CD14-positive monocyte (primary cell): ENCODE measurements around the gene MLH1. TPM values are rescaled to one million over a fixed set of nuclear protein-coding genes. Genes with fewer than 3 reads are reported as not detected.

ENCODE experiments used
- DNase-seq, 3 donors: peaks; one replicate each; pipeline ENCODE4 v3.0.0-alpha.2; 2011 to 2022
- H2AFZ ChIP-seq: 2 replicates; pipeline ENCODE4 v1.6.0; 2012; ENCODE audit warnings: mild to moderate bottlenecking, low read depth, low read length, inconsistent platforms; ENCODE audit not compliant: insufficient read depth, poor library complexity, severe bottlenecking
- H3K27ac ChIP-seq, 2 donors: 1 replicate in 1 of 2; 2 replicates in 1 of 2; pipeline ENCODE4 v1.5.1; 2012 to 2013; ENCODE audit warnings: low read length in 2 of 2, control low read depth in 1 of 2, inconsistent platforms in 1 of 2, low read depth in 1 of 2, mild to moderate bottlenecking in 1 of 2
- H3K27me3 ChIP-seq, 2 donors: one replicate each; pipeline versions ENCODE4 v1.6.0 to v1.6.1; 2011 to 2013; ENCODE audit warnings: low read length in 2 of 2; ENCODE audit not compliant: control insufficient read depth in 2 of 2, insufficient read depth in 2 of 2
- H3K36me3 ChIP-seq, 2 donors: replicated peaks in 1 of 2; 1 replicate in 1 of 2; 2 replicates in 1 of 2; pipeline versions ENCODE4 v1.5.1 to v1.6.1; 2012 to 2013; ENCODE audit warnings: low read length in 2 of 2, control low read depth in 1 of 2, inconsistent platforms in 1 of 2, mild to moderate bottlenecking in 1 of 2; ENCODE audit not compliant: insufficient read depth in 2 of 2, control insufficient read depth in 1 of 2
- H3K4me1 ChIP-seq, 2 donors: 1 replicate in 1 of 2; 2 replicates in 1 of 2; pipeline versions ENCODE4 v1.5.1 to v1.6.1; 2012 to 2013; ENCODE audit warnings: low read length in 2 of 2, control low read depth in 1 of 2, inconsistent platforms in 1 of 2, mild to moderate bottlenecking in 1 of 2, moderate library complexity in 1 of 2; ENCODE audit not compliant: insufficient read depth in 2 of 2, control insufficient read depth in 1 of 2
- H3K4me2 ChIP-seq: replicated peaks from 2 replicates; pipeline ENCODE3; 2012; ENCODE audit warnings: low read length, moderate library complexity, mild to moderate bottlenecking; ENCODE audit not compliant: poor library complexity, severe bottlenecking; ENCODE audit errors: extremely low read depth
- H3K4me3 ChIP-seq, 3 experiments: fragments of 200-600 bp in 1 of 3; sonication (generic) in 1 of 3; replicated peaks in 1 of 3; 1 replicate in 2 of 3; 2 replicates in 1 of 3; pipeline ENCODE4 v1.5.1; 2011 to 2013; ENCODE audit warnings: low read length in 3 of 3, mild to moderate bottlenecking in 3 of 3, control low read depth in 2 of 3, low read depth in 2 of 3, inconsistent platforms in 1 of 3, moderate library complexity in 1 of 3
- H3K79me2 ChIP-seq: 2 replicates; pipeline ENCODE4 v1.6.0; 2012; ENCODE audit warnings: mild to moderate bottlenecking, control low read depth, inconsistent platforms, low read length, moderate library complexity; ENCODE audit not compliant: insufficient read depth
- H3K9ac ChIP-seq: 2 replicates; pipeline ENCODE4 v1.6.0; 2017; ENCODE audit warnings: low read length, mild to moderate bottlenecking; ENCODE audit not compliant: insufficient read depth, poor library complexity, severe bottlenecking
- H3K9me3 ChIP-seq, 2 donors: replicated peaks in 1 of 2; 1 replicate in 1 of 2; 2 replicates in 1 of 2; pipeline versions ENCODE4 v1.5.1 to v1.6.1; 2012 to 2013; ENCODE audit warnings: low read length in 2 of 2, control low read depth in 1 of 2; ENCODE audit not compliant: control insufficient read depth in 1 of 2, insufficient read depth in 1 of 2
- H4K20me1 ChIP-seq: 2 replicates; pipeline ENCODE4 v1.6.0; 2012; ENCODE audit warnings: mild to moderate bottlenecking, low read length, control low read depth, moderate library complexity; ENCODE audit not compliant: insufficient read depth
- H3K27ac Mint-ChIP-seq, 7 donors: one replicate each; pipeline ENCODE4 v1.8.0; 2020; ENCODE audit warnings: mild to moderate bottlenecking in 7 of 7, mixed read lengths in 7 of 7, moderate library complexity in 6 of 7, inconsistent platforms in 2 of 7
- H3K27me3 Mint-ChIP-seq, 3 donors: one replicate each; pipeline ENCODE4 v1.8.0; 2021 to 2022; ENCODE audit warnings: low read depth in 3 of 3, mild to moderate bottlenecking in 3 of 3, mixed read lengths in 3 of 3, moderate library complexity in 3 of 3, inconsistent platforms in 1 of 3
- H3K36me3 Mint-ChIP-seq, 2 donors: one replicate each; pipeline ENCODE4 v1.8.0; 2020; ENCODE audit warnings: mixed read lengths in 2 of 2, inconsistent platforms in 1 of 2, mild to moderate bottlenecking in 1 of 2
- H3K4me1 Mint-ChIP-seq: one replicate; pipeline ENCODE4 v1.8.0; 2020; ENCODE audit warnings: mild to moderate bottlenecking, mixed read lengths
- H3K4me3 Mint-ChIP-seq, 2 donors: one replicate each; pipeline ENCODE4 v1.8.0; 2020; ENCODE audit warnings: mild to moderate bottlenecking in 2 of 2, mixed read lengths in 2 of 2, moderate library complexity in 1 of 2
- H3K9me3 Mint-ChIP-seq, 7 donors: one replicate each; pipeline ENCODE4 v1.8.0; 2020 to 2022; ENCODE audit warnings: mixed read lengths in 7 of 7, mild to moderate bottlenecking in 6 of 7, moderate library complexity in 6 of 7, inconsistent platforms in 2 of 7
- CTCF ChIP-seq: fragments of 200-600 bp; IDR thresholded peaks from one replicate; pipeline ENCODE4 v1.8.0; 2022; ENCODE audit warnings: antibody characterized with exemption, mild to moderate bottlenecking
- WGBS: methylation state at CpG from one replicate; pipeline ENCODE4 v1.1.5; 2013; ENCODE audit warnings: missing lambda C conversion rate; ENCODE audit not compliant: insufficient coverage; 5-methylcytosine and 5-hydroxymethylcytosine counted together
- intact Hi-C, 2 donors: fragments of 100-400 bp; cut with micrococcal nuclease; formaldehyde crosslinking; loops; one replicate each; pipeline versions ENCODE4 v1.15.0 to v1.15.1; 2023
- polyA plus RNA-seq, 3 donors: library from polyadenylated mRNA; depleted of rRNA in 1 of 3; unstranded in 2 of 3; stranded (reverse) in 1 of 3; fragments of 300-500 nt in 2 of 3; fragments of >200 nt in 1 of 3; fragmentation: Illumina TruSeq in 2 of 3; gene quantifications; 1 replicate in 2 of 3; 2 replicates in 1 of 3; pipeline ENCODE4 v1.2.3, GENCODE V29; 2012 to 2021

The MLH1 gene
- polyA plus RNA-seq, 3 donors = 13.7 to 19.7 (median 18.5) TPM

- Histone ChIP-seq H3K9ac (no peak overlapping the region), H3K4me2 (no peak overlapping the region), H3K4me1 (no peaks in the 10 kb centered on the region), H3K27me3 (no peaks in the 10 kb centered on the region), H3K4me3 (no peak overlapping the region), H3K36me3 (peaks cover 33 to 89% of the 10 kb centered on the region in 2 donors), H3K27ac (no peak overlapping the region), H3K79me2 (no peaks in the 10 kb centered on the region), H4K20me1 (no peaks in the 10 kb centered on the region), H3K9me3 (no peaks in the 10 kb centered on the region), H2AFZ (no peak overlapping the region)
- intact Hi-C loops = no loop called here
- DNase-seq = no peak
- H3K27ac Mint-ChIP-seq = no peak overlapping the region
- H3K36me3 Mint-ChIP-seq = peaks cover 66 to 67% of the 10 kb centered on the region in 2 donors
- 95% methylated on average over 4 of the region's 6 CpGs for WGBS
- peaks cover 0 to 3% (median 0%) of the 10 kb centered on the region in 3 donors for H3K27me3 Mint-ChIP-seq
- no peak overlapping the region for H3K4me3 Mint-ChIP-seq
- peaks cover 9% of the 10 kb centered on the region for H3K4me1 Mint-ChIP-seq
- no peak for TF ChIP-seq CTCF
- H3K9me3 Mint-ChIP-seq = no peaks in the 10 kb centered on the region
Observed at GRCh38 chr3:37086918-37087317, 93.6 kb downstream of the MLH1 start.

- Mint-ChIP-seq H3K36me3 (peaks cover 67 to 68% of the 10 kb centered on the region in 2 donors), H3K27ac (no peak overlapping the region), H3K4me3 (no peak overlapping the region), H3K27me3 (peaks cover 0 to 3% (median 0%) of the 10 kb centered on the region in 3 donors), H3K9me3 (no peaks in the 10 kb centered on the region), H3K4me1 (peaks cover 9% of the 10 kb centered on the region)
- no peak for TF ChIP-seq CTCF
- no peak overlapping the region for H3K4me3 ChIP-seq
- H3K4me2 ChIP-seq = no peak overlapping the region
- no peak overlapping the region for H3K9ac ChIP-seq
- no peaks in the 10 kb centered on the region for H3K27me3 ChIP-seq
- WGBS = no CpG with 5 or more reads among the region's 2 CpGs
- no peak overlapping the region for H2AFZ ChIP-seq
- DNase-seq = no peak
- peaks cover 31 to 88% of the 10 kb centered on the region in 2 donors for H3K36me3 ChIP-seq
- H3K79me2 ChIP-seq = no peaks in the 10 kb centered on the region
- no peaks in the 10 kb centered on the region for H3K9me3 ChIP-seq
- intact Hi-C loops = no loop called here
- H3K27ac ChIP-seq = no peak overlapping the region
- no peaks in the 10 kb centered on the region for H3K4me1 ChIP-seq
- no peaks in the 10 kb centered on the region for H4K20me1 ChIP-seq
Observed at GRCh38 chr3:37087870-37088269, 94.6 kb downstream of the MLH1 start.
